ENCODE data around the gene MMP28. TPM values are rescaled to one million over a fixed set of nuclear protein-coding genes. Genes with fewer than 3 reads are reported as not detected.

MMP28 gene
- total RNA-seq, 1 experiment from 2014 or later = not detected

- no peaks in the 10 kb centered on the region for H3K27me3 ChIP-seq (ENCODE audit: insufficient read depth, low read length)
- H3K4ac ChIP-seq (ENCODE audit: low read depth, low read length) = no peak overlapping the region
- H3K4me2 ChIP-seq (ENCODE audit: insufficient read depth, insufficient read length, low read length) = no peak overlapping the region
- H3K79me1 ChIP-seq (ENCODE audit: insufficient read depth, low read depth, low read length, poor library complexity, severe bottlenecking) = no peaks in the 10 kb centered on the region
- no peak overlapping the region for H4K8ac ChIP-seq (replicated peaks; ENCODE audit: insufficient read length, low read depth, low read length)
- H4K91ac ChIP-seq (ENCODE audit: insufficient read length, low read depth, low read length) = no peak overlapping the region
- H2BK5ac ChIP-seq (ENCODE audit: insufficient read length, low read length) = no peak overlapping the region
- no peak overlapping the region for H3K27ac ChIP-seq (ENCODE audit: insufficient read length, low read depth, low read length)
- no peak overlapping the region for H2AFZ ChIP-seq (ENCODE audit: low read length)
- H3K56ac ChIP-seq (ENCODE audit: insufficient read length, low read depth, low read length) = no peak overlapping the region
- no peak overlapping the region for H2BK120ac ChIP-seq (ENCODE audit: low read depth, low read length, poor library complexity, severe bottlenecking)
- peaks cover 3% of the 10 kb centered on the region; the same call in 1 of the 2 replicates for H3K4me1 ChIP-seq (ENCODE audit: insufficient read depth, low read length)
- H3K36me3 Mint-ChIP-seq (ENCODE audit: insufficient read depth in 1 of 3, low read depth in 3 of 3) = no peaks in the 10 kb centered on the region; a peak in 1 of 7 replicates
- H3T11ph ChIP-seq (ENCODE audit: low read length) = no peak overlapping the region
- no peak overlapping the region for H4K5ac ChIP-seq (ENCODE audit: insufficient read length, low read depth, low read length)
- no peak overlapping the region for H3K18ac ChIP-seq (ENCODE audit: insufficient read length, low read depth, low read length)
- no peak overlapping the region for H2BK15ac ChIP-seq (ENCODE audit: low read depth, low read length)
- peak overlapping the region in 1 of 2 experiments; percentile 92; a peak in 1 of 5 replicates for H3K4me3 Mint-ChIP-seq
- H3K9me3 Mint-ChIP-seq = no peaks in the 10 kb centered on the region
- peaks cover 39% of the 10 kb centered on the region for H3K27me3 Mint-ChIP-seq (ENCODE audit: low read depth)
- H2BK12ac ChIP-seq (ENCODE audit: insufficient read length, low read depth, low read length) = no peak overlapping the region
- H2AK5ac ChIP-seq (ENCODE audit: insufficient read length, low read length) = no peak overlapping the region
- no peak overlapping the region for H3K23ac ChIP-seq (ENCODE audit: insufficient read length, low read depth, low read length)
- H3K9ac ChIP-seq (ENCODE audit: extremely low read depth, insufficient read length, low read length) = no peak overlapping the region
- H3K4me1 Mint-ChIP-seq = peaks cover 29 to 36% of the 10 kb centered on the region in 2 experiments
- no peaks in the 10 kb centered on the region for H3K9me3 ChIP-seq (ENCODE audit: control insufficient read depth, low read depth, low read length)
- H4K20me1 ChIP-seq (ENCODE audit: control insufficient read depth, insufficient read depth, insufficient read length) = no peaks in the 10 kb centered on the region
- DNase-seq = no peak
- no peak overlapping the region for H3K27ac Mint-ChIP-seq
- peaks cover 6% of the 10 kb centered on the region for H3K23me2 ChIP-seq (ENCODE audit: insufficient read length, low read depth, low read length, poor library complexity, severe bottlenecking)
- H3K79me2 ChIP-seq (ENCODE audit: insufficient read depth, low read length) = no peaks in the 10 kb centered on the region
- H2BK20ac ChIP-seq (ENCODE audit: low read depth, low read length, poor library complexity, severe bottlenecking) = no peak overlapping the region
- no CpG with 5 or more reads among the region's 6 CpGs for WGBS (ENCODE audit: extremely low coverage, insufficient read length, low lambda C conversion rate)
- no peak for TF ChIP-seq CTCF (conservative IDR thresholded peaks at IDR 0.05)
- no peak overlapping the region for H3K14ac ChIP-seq (ENCODE audit: insufficient read depth, low read length)
These were observed 62.1 kb downstream of the MMP28 start for GRCh38 chr17:35733366-35733765.

Measured in H9 (cell line).